Loucy (cell line): Measurements from ENCODE around the gene SLC35E1.

Experiments
- H2AFZ ChIP-seq: fragments of 200-600 bp; sonication (generic); 2 replicates; pipeline ENCODE4 v1.6.0; 2016; ENCODE audit warnings: antibody characterized with exemption, mild to moderate bottlenecking, low read length, moderate library complexity
- H3F3A ChIP-seq: fragments of 200-600 bp; 2 replicates; pipeline ENCODE4 v1.6.0; 2016; ENCODE audit warnings: antibody characterized with exemption, low read depth, mild to moderate bottlenecking
- H3K27me3 ChIP-seq: fragments of 200-600 bp; sonication (generic); 2 replicates; pipeline ENCODE4 v1.6.1; 2014; ENCODE audit warnings: low read length, mild to moderate bottlenecking; ENCODE audit not compliant: insufficient read depth, poor library complexity, severe bottlenecking
- H3K36me3 ChIP-seq: fragments of 200-600 bp; sonication (generic); 2 replicates; pipeline ENCODE4 v1.6.1; 2016; ENCODE audit warnings: low read length; ENCODE audit not compliant: insufficient read depth
- H3K4me1 ChIP-seq: fragments of 200-600 bp; sonication (generic); 2 replicates; pipeline ENCODE4 v1.5.1; 2014; ENCODE audit warnings: low read length, mild to moderate bottlenecking; ENCODE audit not compliant: insufficient read depth, poor library complexity, severe bottlenecking
- H3K4me2 ChIP-seq: fragments of 200-600 bp; sonication (generic); 2 replicates; pipeline ENCODE4 v1.6.0; 2014; ENCODE audit warnings: antibody characterized with exemption, low read length, low read depth, mild to moderate bottlenecking; ENCODE audit not compliant: poor library complexity, severe bottlenecking
- H3K4me3 ChIP-seq: fragments of 200-600 bp; sonication (generic); 2 replicates; pipeline ENCODE4 v1.5.1; 2014; ENCODE audit warnings: low read length, mild to moderate bottlenecking, mixed read lengths; ENCODE audit not compliant: poor library complexity, severe bottlenecking
- H3K79me2 ChIP-seq: fragments of 200-600 bp; sonication (generic); 2 replicates; pipeline ENCODE4 v1.6.1; 2014; ENCODE audit warnings: low read length; ENCODE audit not compliant: insufficient read depth
- H3K9ac ChIP-seq: fragments of 200-600 bp; sonication (generic); 2 replicates; pipeline ENCODE4 v1.6.0; 2014; ENCODE audit warnings: mild to moderate bottlenecking, low read depth, low read length, moderate library complexity; ENCODE audit not compliant: poor library complexity, severe bottlenecking
- H3K9me2 ChIP-seq: fragments of 200-600 bp; sonication (generic); replicated peaks from 2 replicates; pipeline ENCODE4 v1.6.1; 2016; ENCODE audit warnings: low read depth, low read length, mixed read lengths
- H3K9me3 ChIP-seq: fragments of 200-600 bp; sonication (generic); 2 replicates; pipeline ENCODE4 v1.6.1; 2014; ENCODE audit warnings: mild to moderate bottlenecking, antibody characterized with exemption, low read length, low read depth; ENCODE audit not compliant: insufficient read depth
- H4K20me1 ChIP-seq: fragments of 200-600 bp; sonication (generic); 2 replicates; pipeline ENCODE4 v1.6.0; 2014; ENCODE audit warnings: antibody characterized with exemption, low read length, mild to moderate bottlenecking; ENCODE audit not compliant: insufficient read depth, poor library complexity, severe bottlenecking
- CTCF ChIP-seq: fragments of 200-600 bp; sonication (generic); conservative IDR thresholded peaks from 2 replicates; pipeline ENCODE4 v1.5.1; 2014; ENCODE audit warnings: mild to moderate bottlenecking, antibody characterized with exemption, low read length
- EZH2phosphoT487 ChIP-seq: fragments of 200-600 bp; IDR thresholded peaks from 2 replicates; pipeline ENCODE4 v1.6.1; 2018; ENCODE audit warnings: antibody characterized with exemption, mild to moderate bottlenecking, moderate library complexity, borderline replicate concordance

Gene SLC35E1

DNA sequence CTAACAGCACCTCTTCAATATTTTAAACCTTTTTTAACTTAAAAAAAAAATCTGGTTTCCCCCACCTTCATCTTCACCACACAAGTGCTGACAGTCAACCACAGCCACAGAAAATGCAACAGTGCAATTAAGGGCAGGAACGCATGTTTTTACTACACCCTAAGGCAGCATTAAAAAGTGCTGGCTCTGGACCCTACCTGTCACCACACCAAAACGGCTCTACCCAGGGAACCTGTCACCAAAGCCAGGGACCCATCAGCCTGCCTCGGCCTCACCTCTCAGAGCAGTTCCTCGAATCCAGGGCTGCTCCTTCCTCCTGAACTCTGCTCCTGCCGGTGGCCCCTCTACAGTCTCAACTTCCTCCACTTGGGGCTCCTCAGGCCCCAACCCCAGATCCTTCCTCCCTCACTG is 22.5 kb upstream of the SLC35E1 start:
- peaks cover 58% of the 10 kb centered on the region for H3K4me1 ChIP-seq
- H3K4me2 ChIP-seq = peak overlapping the region; percentile 80
- peaks cover 95% of the 10 kb centered on the region for H3K79me2 ChIP-seq
- H3K9me2 ChIP-seq = no peaks in the 10 kb centered on the region
- no peaks in the 10 kb centered on the region for H3K36me3 ChIP-seq
- no peak overlapping the region for H2AFZ ChIP-seq
- H3K27me3 ChIP-seq = no peaks in the 10 kb centered on the region
- H3F3A ChIP-seq = no peaks in the 10 kb centered on the region
- TF ChIP-seq EZH2phosphoT487 (no peak), CTCF (no peak)
- H4K20me1 ChIP-seq = peaks cover 56% of the 10 kb centered on the region
- no peaks in the 10 kb centered on the region for H3K9me3 ChIP-seq
- peak overlapping the region; percentile 61 for H3K9ac ChIP-seq
- H3K4me3 ChIP-seq = peak overlapping the region; percentile 61

DNA sequence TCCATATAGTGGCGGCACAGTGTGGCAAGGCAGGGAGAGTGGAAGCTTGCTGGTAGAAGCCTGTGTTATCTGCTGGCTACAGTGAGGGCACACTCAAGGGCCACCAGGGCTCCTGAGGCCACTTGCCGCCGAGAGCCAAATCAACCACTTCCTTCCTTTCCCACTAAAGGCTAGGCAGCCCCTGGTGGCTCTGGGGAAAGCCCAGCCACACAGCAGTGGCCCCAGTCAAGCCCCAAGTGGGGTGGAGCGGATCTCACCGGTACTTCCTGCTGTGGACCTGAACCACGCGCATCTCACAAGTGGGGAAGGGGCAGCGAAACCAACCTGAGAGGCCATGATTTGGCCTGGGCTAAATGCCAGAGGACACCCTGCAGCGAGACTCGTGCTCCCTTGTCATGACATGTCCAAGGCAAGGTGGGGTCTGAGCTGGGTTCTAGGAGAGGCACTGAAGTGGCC is 21.9 kb upstream of the SLC35E1 start:
- no peaks in the 10 kb centered on the region for H3F3A ChIP-seq
- H4K20me1 ChIP-seq = peaks cover 52% of the 10 kb centered on the region
- H3K4me2 ChIP-seq = peak overlapping the region; percentile 80
- H3K9me3 ChIP-seq = no peaks in the 10 kb centered on the region
- H3K9me2 ChIP-seq = no peaks in the 10 kb centered on the region
- peak overlapping the region; percentile 61 for H3K9ac ChIP-seq
- peaks cover 95% of the 10 kb centered on the region for H3K79me2 ChIP-seq
- peaks cover 62% of the 10 kb centered on the region for H3K4me1 ChIP-seq
- H2AFZ ChIP-seq = no peak overlapping the region
- H3K27me3 ChIP-seq = no peaks in the 10 kb centered on the region
- TF ChIP-seq CTCF (peak; percentile 24; the same call in 1 of the 2 replicates), EZH2phosphoT487 (no peak)
- no peaks in the 10 kb centered on the region for H3K36me3 ChIP-seq
- H3K4me3 ChIP-seq = peak overlapping the region; percentile 61

GRCh38 chr19:16593181-16593580 is 21.0 kb upstream of the SLC35E1 start:
- H3K4me1 ChIP-seq = peaks cover 72% of the 10 kb centered on the region
- no peak overlapping the region for H3K4me3 ChIP-seq
- H3F3A ChIP-seq = no peaks in the 10 kb centered on the region
- H3K9ac ChIP-seq = peak overlapping the region; percentile 61
- H4K20me1 ChIP-seq = peaks cover 57% of the 10 kb centered on the region
- H3K4me2 ChIP-seq = peak overlapping the region; percentile 80
- no peaks in the 10 kb centered on the region for H3K9me3 ChIP-seq
- TF ChIP-seq CTCF = no peak
- no peak for TF ChIP-seq EZH2phosphoT487
- no peaks in the 10 kb centered on the region for H3K36me3 ChIP-seq
- H2AFZ ChIP-seq = no peak overlapping the region
- H3K79me2 ChIP-seq = peaks cover 95% of the 10 kb centered on the region
- H3K9me2 ChIP-seq = no peaks in the 10 kb centered on the region
- no peaks in the 10 kb centered on the region for H3K27me3 ChIP-seq
